SK-N-SH (cell line): ENCODE measurements around the gene MAGEB4.

ENCODE experiments used
- CHD2 ChIP-seq: fragments of 150-350 bp; IDR thresholded peaks from 2 replicates; pipeline ENCODE4 v1.6.1; 2018; ENCODE audit warnings: low read length; ENCODE audit not compliant: partially characterized antibody
- EP300 ChIP-seq, 2 experiments: IDR thresholded peaks; 2 replicates each; pipeline versions ENCODE4 v1.4.0 to v1.6.1; 2012; ENCODE audit warnings: borderline replicate concordance in 1 of 2, low read depth in 1 of 2, low read length in 1 of 2
- MXI1 ChIP-seq: IDR thresholded peaks from 2 replicates; pipeline ENCODE4 v1.6.1; 2012; ENCODE audit warnings: mild to moderate bottlenecking, low read depth, low read length, improper control_type of control experiment
- POLR2AphosphoS5 ChIP-seq: IDR thresholded peaks from 2 replicates; pipeline ENCODE4 v1.6.1; 2012; ENCODE audit warnings: low read depth, low read length
- RAD21 ChIP-seq: IDR thresholded peaks from 2 replicates; pipeline ENCODE4 v1.6.1; 2012; ENCODE audit warnings: mild to moderate bottlenecking, low read length
- SIN3A ChIP-seq: IDR thresholded peaks from 2 replicates; pipeline ENCODE4 v1.6.1; 2012; ENCODE audit warnings: low read depth, mild to moderate bottlenecking, low read length, moderate library complexity, borderline replicate concordance
- TAF1 ChIP-seq: IDR thresholded peaks from 2 replicates; pipeline ENCODE4 v1.6.1; 2012; ENCODE audit warnings: low read depth, mild to moderate bottlenecking, low read length, moderate library complexity, borderline replicate concordance
- TEAD4 ChIP-seq: IDR thresholded peaks from 2 replicates; pipeline ENCODE4 v1.4.0; 2012; ENCODE audit warnings: mild to moderate bottlenecking, borderline replicate concordance; ENCODE audit not compliant: insufficient read depth
- TF ChIP-seq, protein P1 (sequence below): IDR thresholded peaks from 2 replicates; pipeline ENCODE4 v1.4.0; 2012; ENCODE audit warnings: low read depth
- TF ChIP-seq, protein P2 (sequence below): fragments of 200-600 bp; sonication (generic); IDR thresholded peaks from 2 replicates; pipeline ENCODE4 v1.6.1; 2017; ENCODE audit warnings: antibody characterized with exemption, mild to moderate bottlenecking, moderate library complexity
- TF ChIP-seq, protein P3 (sequence below): IDR thresholded peaks from 2 replicates; pipeline ENCODE4; 2012

DNA sequence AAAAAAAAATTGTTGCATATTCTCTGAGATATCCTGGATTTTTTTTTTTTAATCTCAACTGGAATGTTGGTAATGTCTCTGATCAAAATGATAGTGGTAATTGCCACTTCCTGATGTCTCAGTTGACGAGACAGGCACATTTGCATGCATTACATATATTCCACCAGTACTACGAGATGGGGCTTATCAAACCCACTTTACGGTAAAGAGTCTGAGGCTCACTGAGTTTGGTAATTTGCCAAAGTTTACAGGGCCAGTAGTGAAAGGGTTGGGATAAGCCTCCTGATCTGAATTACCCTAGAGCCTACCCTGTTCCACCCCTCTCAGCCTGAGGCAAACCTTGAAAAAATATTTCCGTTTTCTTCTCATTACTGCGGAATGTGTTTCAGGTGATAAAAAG is 21.1 kb upstream of the MAGEB4 start:
- TF ChIP-seq TEAD4 (no peak), RAD21 (no peak), EP300 (IDR thresholded peaks at IDR 0.05; ENCODE audit: borderline replicate concordance in 1 of 2, low read depth in 1 of 2, low read length in 1 of 2) (no peak), MXI1 (no peak), POLR2AphosphoS5 (no peak), TAF1 (no peak), CHD2 (no peak), SIN3A (no peak)
- TF ChIP-seq, protein P1, sequence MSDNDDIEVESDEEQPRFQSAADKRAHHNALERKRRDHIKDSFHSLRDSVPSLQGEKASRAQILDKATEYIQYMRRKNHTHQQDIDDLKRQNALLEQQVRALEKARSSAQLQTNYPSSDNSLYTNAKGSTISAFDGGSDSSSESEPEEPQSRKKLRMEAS, result no peak
- TF ChIP-seq, protein P2, sequence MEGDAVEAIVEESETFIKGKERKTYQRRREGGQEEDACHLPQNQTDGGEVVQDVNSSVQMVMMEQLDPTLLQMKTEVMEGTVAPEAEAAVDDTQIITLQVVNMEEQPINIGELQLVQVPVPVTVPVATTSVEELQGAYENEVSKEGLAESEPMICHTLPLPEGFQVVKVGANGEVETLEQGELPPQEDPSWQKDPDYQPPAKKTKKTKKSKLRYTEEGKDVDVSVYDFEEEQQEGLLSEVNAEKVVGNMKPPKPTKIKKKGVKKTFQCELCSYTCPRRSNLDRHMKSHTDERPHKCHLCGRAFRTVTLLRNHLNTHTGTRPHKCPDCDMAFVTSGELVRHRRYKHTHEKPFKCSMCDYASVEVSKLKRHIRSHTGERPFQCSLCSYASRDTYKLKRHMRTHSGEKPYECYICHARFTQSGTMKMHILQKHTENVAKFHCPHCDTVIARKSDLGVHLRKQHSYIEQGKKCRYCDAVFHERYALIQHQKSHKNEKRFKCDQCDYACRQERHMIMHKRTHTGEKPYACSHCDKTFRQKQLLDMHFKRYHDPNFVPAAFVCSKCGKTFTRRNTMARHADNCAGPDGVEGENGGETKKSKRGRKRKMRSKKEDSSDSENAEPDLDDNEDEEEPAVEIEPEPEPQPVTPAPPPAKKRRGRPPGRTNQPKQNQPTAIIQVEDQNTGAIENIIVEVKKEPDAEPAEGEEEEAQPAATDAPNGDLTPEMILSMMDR, result no peak
- TF ChIP-seq, protein P3, sequence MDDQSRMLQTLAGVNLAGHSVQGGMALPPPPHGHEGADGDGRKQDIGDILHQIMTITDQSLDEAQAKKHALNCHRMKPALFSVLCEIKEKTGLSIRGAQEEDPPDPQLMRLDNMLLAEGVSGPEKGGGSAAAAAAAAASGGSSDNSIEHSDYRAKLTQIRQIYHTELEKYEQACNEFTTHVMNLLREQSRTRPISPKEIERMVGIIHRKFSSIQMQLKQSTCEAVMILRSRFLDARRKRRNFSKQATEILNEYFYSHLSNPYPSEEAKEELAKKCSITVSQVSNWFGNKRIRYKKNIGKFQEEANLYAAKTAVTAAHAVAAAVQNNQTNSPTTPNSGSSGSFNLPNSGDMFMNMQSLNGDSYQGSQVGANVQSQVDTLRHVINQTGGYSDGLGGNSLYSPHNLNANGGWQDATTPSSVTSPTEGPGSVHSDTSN, result no peak
